IMR-90 (cell line): ENCODE measurements around the gene KCNF1.

ENCODE experiments used
- BHLHE40 ChIP-seq: fragments of 150-350 bp; IDR thresholded peaks from 2 replicates; pipeline ENCODE4 v1.6.1; 2016; ENCODE audit warnings: mild to moderate bottlenecking, low read depth, low read length
- CEBPB ChIP-seq: IDR thresholded peaks from 2 replicates; pipeline ENCODE4 v1.6.1; 2012; ENCODE audit warnings: low read depth, low read length, improper control_type of control experiment
- CHD1 ChIP-seq: IDR thresholded peaks from 2 replicates; pipeline ENCODE4 v1.6.1; 2012; ENCODE audit warnings: low read depth, low read length, improper control_type of control experiment
- FOS ChIP-seq: fragments of 150-350 bp; IDR thresholded peaks from 2 replicates; pipeline ENCODE4 v1.6.1; 2016; ENCODE audit warnings: low read depth, low read length
- MAFK ChIP-seq: IDR thresholded peaks from 2 replicates; pipeline ENCODE4 v1.6.1; 2012; ENCODE audit warnings: low read depth, low read length, improper control_type of control experiment
- MAZ ChIP-seq: IDR thresholded peaks from 2 replicates; pipeline ENCODE4 v1.6.1; 2012; ENCODE audit warnings: low read depth, mild to moderate bottlenecking, low read length, improper control_type of control experiment, moderate library complexity, borderline replicate concordance
- MXI1 ChIP-seq: IDR thresholded peaks from 2 replicates; pipeline ENCODE4 v1.6.1; 2012; ENCODE audit warnings: low read depth, mild to moderate bottlenecking, low read length, moderate library complexity, borderline replicate concordance
- POLR2A ChIP-seq: IDR thresholded peaks from 2 replicates; pipeline ENCODE4 v1.6.1; 2012; ENCODE audit warnings: mild to moderate bottlenecking, low read depth, low read length
- RAD21 ChIP-seq: IDR thresholded peaks from 2 replicates; pipeline ENCODE4 v1.6.1; 2012; ENCODE audit warnings: low read length, improper control_type of control experiment
- SMC3 ChIP-seq: fragments of 150-350 bp; IDR thresholded peaks from 2 replicates; pipeline ENCODE4 v1.6.1; 2016; ENCODE audit warnings: low read depth, mild to moderate bottlenecking, antibody characterized with exemption, low read length, moderate library complexity
- USF2 ChIP-seq: fragments of 150-350 bp; IDR thresholded peaks from 2 replicates; pipeline ENCODE4 v1.6.1; 2017; ENCODE audit warnings: mild to moderate bottlenecking, antibody characterized with exemption, low read length, low read depth
- TF ChIP-seq, protein P1 (sequence below): conservative IDR thresholded peaks from 2 replicates; pipeline ENCODE4 v1.5.1; 2012; ENCODE audit warnings: mild to moderate bottlenecking, low read depth, low read length, improper control_type of control experiment
- TF ChIP-seq, protein P2 (sequence below): fragments of 150-350 bp; IDR thresholded peaks from 2 replicates; pipeline ENCODE4 v1.6.1; 2016; ENCODE audit warnings: low read depth, mild to moderate bottlenecking, low read length, moderate library complexity, borderline replicate concordance

DNA sequence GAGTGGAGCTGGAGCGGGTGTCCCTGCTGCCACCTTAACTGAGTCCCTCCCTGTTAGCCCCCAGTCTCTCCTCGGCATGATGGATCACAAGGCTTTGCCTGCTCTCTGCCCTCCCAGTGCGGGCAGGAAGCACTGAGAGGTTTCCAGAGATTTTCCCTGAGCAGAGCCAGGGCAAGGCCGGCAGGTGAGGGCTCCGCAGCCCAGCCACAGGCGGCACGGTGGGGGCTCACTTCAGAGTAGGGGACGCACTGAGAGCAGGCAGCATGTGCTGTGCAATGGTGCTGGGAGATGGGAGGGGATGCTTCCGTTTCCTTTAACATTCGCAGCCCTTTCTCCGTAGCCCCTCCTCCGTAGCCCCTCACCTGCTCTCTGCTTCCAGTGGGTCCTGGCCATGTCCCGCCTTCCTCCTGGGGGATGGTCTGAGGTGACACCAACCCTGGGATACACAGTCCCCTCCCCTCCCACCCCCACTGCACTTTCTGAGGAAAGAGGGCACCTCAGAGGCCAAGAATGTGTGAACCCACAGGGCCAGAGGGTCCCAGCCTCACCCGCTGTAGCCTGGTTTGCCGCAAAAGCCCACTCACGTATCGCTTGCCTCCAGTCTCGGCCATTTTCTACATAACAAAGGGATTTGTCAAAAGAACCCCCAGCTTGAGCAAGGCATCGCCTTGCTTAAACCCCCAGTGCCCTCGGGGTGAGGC, 10.7 kb downstream of the KCNF1 start:
- TF ChIP-seq, protein P1, sequence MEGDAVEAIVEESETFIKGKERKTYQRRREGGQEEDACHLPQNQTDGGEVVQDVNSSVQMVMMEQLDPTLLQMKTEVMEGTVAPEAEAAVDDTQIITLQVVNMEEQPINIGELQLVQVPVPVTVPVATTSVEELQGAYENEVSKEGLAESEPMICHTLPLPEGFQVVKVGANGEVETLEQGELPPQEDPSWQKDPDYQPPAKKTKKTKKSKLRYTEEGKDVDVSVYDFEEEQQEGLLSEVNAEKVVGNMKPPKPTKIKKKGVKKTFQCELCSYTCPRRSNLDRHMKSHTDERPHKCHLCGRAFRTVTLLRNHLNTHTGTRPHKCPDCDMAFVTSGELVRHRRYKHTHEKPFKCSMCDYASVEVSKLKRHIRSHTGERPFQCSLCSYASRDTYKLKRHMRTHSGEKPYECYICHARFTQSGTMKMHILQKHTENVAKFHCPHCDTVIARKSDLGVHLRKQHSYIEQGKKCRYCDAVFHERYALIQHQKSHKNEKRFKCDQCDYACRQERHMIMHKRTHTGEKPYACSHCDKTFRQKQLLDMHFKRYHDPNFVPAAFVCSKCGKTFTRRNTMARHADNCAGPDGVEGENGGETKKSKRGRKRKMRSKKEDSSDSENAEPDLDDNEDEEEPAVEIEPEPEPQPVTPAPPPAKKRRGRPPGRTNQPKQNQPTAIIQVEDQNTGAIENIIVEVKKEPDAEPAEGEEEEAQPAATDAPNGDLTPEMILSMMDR = no peak
- no peak for TF ChIP-seq BHLHE40
- TF ChIP-seq MAFK = no peak
- TF ChIP-seq POLR2A = no peak
- TF ChIP-seq USF2 = no peak
- TF ChIP-seq SMC3 = no peak
- no peak for TF ChIP-seq RAD21
- TF ChIP-seq CEBPB = no peak
- no peak for TF ChIP-seq FOS
- TF ChIP-seq MAZ = no peak
- TF ChIP-seq CHD1 = no peak
- TF ChIP-seq MXI1 = no peak
- TF ChIP-seq, protein P2, sequence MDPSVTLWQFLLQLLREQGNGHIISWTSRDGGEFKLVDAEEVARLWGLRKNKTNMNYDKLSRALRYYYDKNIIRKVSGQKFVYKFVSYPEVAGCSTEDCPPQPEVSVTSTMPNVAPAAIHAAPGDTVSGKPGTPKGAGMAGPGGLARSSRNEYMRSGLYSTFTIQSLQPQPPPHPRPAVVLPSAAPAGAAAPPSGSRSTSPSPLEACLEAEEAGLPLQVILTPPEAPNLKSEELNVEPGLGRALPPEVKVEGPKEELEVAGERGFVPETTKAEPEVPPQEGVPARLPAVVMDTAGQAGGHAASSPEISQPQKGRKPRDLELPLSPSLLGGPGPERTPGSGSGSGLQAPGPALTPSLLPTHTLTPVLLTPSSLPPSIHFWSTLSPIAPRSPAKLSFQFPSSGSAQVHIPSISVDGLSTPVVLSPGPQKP = no peak
